K562 (cell line): ENCODE results near the gene SHISA5. TPM values are rescaled to one million over a fixed set of nuclear protein-coding genes. Genes with fewer than 3 reads are reported as not detected.
A peak's percentile ranks its signal among the peaks of the same experiment; 100 is the strongest.

Source experiments
- ARID1B ChIP-seq: fragments of 450-650 bp; IDR thresholded peaks from 2 replicates; pipeline ENCODE4 v1.6.1; 2016; ENCODE audit warnings: antibody characterized with exemption, mild to moderate bottlenecking, inconsistent platforms
- BRD4 ChIP-seq: fragments of 200-600 bp; sonication (generic); IDR thresholded peaks from 2 replicates; pipeline ENCODE4 v1.6.1; 2017; ENCODE audit warnings: inconsistent platforms
- CBX5 ChIP-seq: IDR thresholded peaks from 2 replicates; pipeline ENCODE4 v1.6.1; 2014; ENCODE audit warnings: low read depth, borderline replicate concordance
- CHCHD3 ChIP-seq: fragments of 250-450 bp; sonication (Bioruptor Pico); IDR thresholded peaks from 2 replicates; pipeline ENCODE4 v2.1.2; 2022; ENCODE audit warnings: mild to moderate bottlenecking
- ELF1 ChIP-seq: fragments of 200-800 bp; sonication (Bioruptor generic); IDR thresholded peaks from 2 replicates; pipeline ENCODE4 v1.6.1; 2016; ENCODE audit warnings: missing genetic modification characterization, missing compliant biosample characterization
- EZH2 ChIP-seq: IDR thresholded peaks from 2 replicates; pipeline ENCODE4 v1.6.1; 2012; ENCODE audit warnings: low read depth, mild to moderate bottlenecking, inconsistent platforms, low read length, borderline replicate concordance
- GTF2A2 ChIP-seq: IDR thresholded peaks from 2 replicates; pipeline ENCODE4 v1.6.1; 2016; ENCODE audit warnings: mild to moderate bottlenecking, missing genetic modification characterization, missing compliant biosample characterization
- HNRNPUL1 ChIP-seq: fragments of 200-400 bp; formaldehyde crosslinking; IDR thresholded peaks from 2 replicates; pipeline ENCODE4 v1.6.1; 2017; ENCODE audit warnings: low read length
- PHTF2 ChIP-seq: fragments of 250-450 bp; sonication (Bioruptor Pico); IDR thresholded peaks from 2 replicates; pipeline ENCODE4 v1.5.0; 2021; ENCODE audit warnings: mild to moderate bottlenecking
- POLR2AphosphoS5 ChIP-seq: IDR thresholded peaks from 2 replicates; pipeline ENCODE4 v1.6.1; 2011; ENCODE audit warnings: mild to moderate bottlenecking, low read depth, low read length, moderate library complexity; ENCODE audit not compliant: control insufficient read depth, insufficient read depth
- RNF2 ChIP-seq: sonication (generic); IDR thresholded peaks from 2 replicates; pipeline ENCODE4 v1.6.1; 2016
- SIRT6 ChIP-seq: IDR thresholded peaks from one replicate; pipeline ENCODE4 v1.6.1; 2012; ENCODE audit warnings: low read depth, mild to moderate bottlenecking, control low read depth, inconsistent platforms, low read length, moderate library complexity
- SLC30A9 ChIP-seq: fragments of 250-450 bp; sonication (Bioruptor Pico); IDR thresholded peaks from 2 replicates; pipeline ENCODE4 v1.8.0; 2022; ENCODE audit warnings: mild to moderate bottlenecking, moderate library complexity
- SMARCE1 ChIP-seq: fragments of 450-650 bp; IDR thresholded peaks from 2 replicates; pipeline ENCODE4 v1.7.1; 2016; ENCODE audit warnings: mild to moderate bottlenecking
- SPI1 ChIP-seq: IDR thresholded peaks from 2 replicates; pipeline ENCODE4 v1.6.1; 2011; ENCODE audit warnings: low read depth, low read length, control low read depth, borderline replicate concordance
- STAT5A ChIP-seq: IDR thresholded peaks from 2 replicates; pipeline ENCODE4 v1.6.1; 2012; ENCODE audit warnings: low read length, inconsistent platforms, borderline replicate concordance
- XRCC4 ChIP-seq: IDR thresholded peaks from one replicate; pipeline ENCODE4 v1.6.1; 2011; ENCODE audit not compliant: insufficient read depth, insufficient read length; ENCODE audit errors: extremely low read depth
- ZNF165 ChIP-seq: fragments of 250-450 bp; sonication (Bioruptor Pico); IDR thresholded peaks from 2 replicates; pipeline ENCODE4 v1.4.0; 2020; ENCODE audit warnings: borderline replicate concordance
- ZNF384 ChIP-seq: IDR thresholded peaks from 2 replicates; pipeline ENCODE4 v1.6.1; 2012; ENCODE audit warnings: low read depth, low read length, improper control_type of control experiment
- ZNF785 ChIP-seq: fragments of 250-450 bp; sonication (Bioruptor Pico); IDR thresholded peaks from 2 replicates; pipeline ENCODE4 v1.4.0; 2020; ENCODE audit warnings: mild to moderate bottlenecking
- polyA plus RNA-seq, 8 experiments: library from polyadenylated mRNA; depleted of rRNA in 4 of 8; stranded (reverse) in 5 of 8; unstranded in 3 of 8; fragments of >200 nt; fragmentation: Nextera tagmentation in 2 of 8; fragmentation: Illumina TruSeq in 1 of 8; extraction: Ambion mirVana in 2 of 8; extraction: Trizol in 1 of 8; gene quantifications; 2 replicates each; pipeline versions ENCODE4 v1.2.1 to v1.2.3, GENCODE V29; 2011 to 2014; ENCODE audit warnings: inconsistent platforms in 1 of 8, missing spikeins in 1 of 8
- total RNA-seq, 7 experiments: library from RNA; depleted of rRNA in 6 of 7; stranded (reverse); fragments of >200 nt in 6 of 7; fragmentation: Illumina TruSeq in 2 of 7; extraction: Trizol in 2 of 7; gene quantifications; 2 replicates each; pipeline versions ENCODE4 v1.2.1 to v1.2.3, GENCODE V29; 2011 to 2021; ENCODE audit warnings: low replicate concordance in 1 of 7
- TF ChIP-seq, protein P1 (sequence below): fragments of 250-450 bp; sonication (Bioruptor Pico); IDR thresholded peaks from 2 replicates; pipeline ENCODE4 v1.4.0; 2020; ENCODE audit warnings: mild to moderate bottlenecking, moderate library complexity
- TF ChIP-seq, protein P2 (sequence below): fragments of 450-650 bp; IDR thresholded peaks from 2 replicates; pipeline ENCODE4 v1.6.1; 2016; ENCODE audit warnings: antibody characterized with exemption
- TF ChIP-seq, protein P3 (sequence below): fragments of 450-650 bp; IDR thresholded peaks from 2 replicates; pipeline ENCODE4 v1.6.1; 2017; ENCODE audit warnings: mild to moderate bottlenecking, moderate library complexity
- TF ChIP-seq, protein P4 (sequence below): sonication (generic); formaldehyde crosslinking; IDR thresholded peaks from 2 replicates; pipeline ENCODE4 v1.8.0; 2022; ENCODE audit warnings: missing genetic modification reagents, mild to moderate bottlenecking, moderate library complexity, borderline replicate concordance

SHISA5 gene
- total and polyA plus RNA-seq, 9 of the 15 experiments (the other 6 are each of a cell fraction or from before 2014, with no cell fraction given) = 8.4 to 85.8 (median 56.1) TPM

DNA sequence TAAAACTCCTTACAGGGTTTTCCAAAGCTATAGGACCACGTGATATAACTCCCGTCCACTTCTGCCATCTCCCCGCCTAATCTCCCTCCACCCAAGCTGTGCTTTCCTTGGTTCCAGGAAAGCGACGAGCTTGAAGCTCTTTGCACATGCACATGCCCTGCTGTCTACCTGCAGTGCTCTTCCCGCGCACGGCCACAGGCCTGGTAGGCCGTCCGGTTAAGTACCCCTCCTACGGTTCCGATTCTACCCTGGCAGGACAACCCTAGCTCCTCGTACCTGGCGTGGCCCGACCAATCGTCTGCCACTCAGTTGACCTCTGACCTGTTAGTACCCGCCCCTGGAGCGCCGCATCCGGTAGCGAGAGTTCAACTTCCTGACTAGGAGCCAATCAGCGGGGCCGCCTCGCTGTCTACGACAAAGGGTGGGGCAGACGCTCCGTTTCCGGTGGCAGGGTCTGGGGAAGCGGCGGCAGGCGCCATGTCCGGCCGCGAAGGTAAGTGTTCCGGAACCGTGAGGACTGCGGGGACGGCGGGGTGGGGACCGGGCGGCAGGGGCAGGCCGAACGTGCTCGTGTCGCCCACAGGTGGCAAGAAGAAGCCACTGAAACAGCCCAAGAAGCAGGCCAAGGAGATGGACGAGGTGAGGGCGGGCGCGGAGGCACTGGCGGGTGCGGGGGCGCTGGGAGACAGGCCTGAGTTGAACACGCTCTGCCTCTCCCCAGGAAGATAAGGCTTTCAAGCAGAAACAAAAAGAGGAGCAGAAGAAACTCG is 64.0 kb downstream of the SHISA5 start, which contains the start of the genes CCDC51 and TMA7 (continued):
- TF ChIP-seq, protein P1, sequence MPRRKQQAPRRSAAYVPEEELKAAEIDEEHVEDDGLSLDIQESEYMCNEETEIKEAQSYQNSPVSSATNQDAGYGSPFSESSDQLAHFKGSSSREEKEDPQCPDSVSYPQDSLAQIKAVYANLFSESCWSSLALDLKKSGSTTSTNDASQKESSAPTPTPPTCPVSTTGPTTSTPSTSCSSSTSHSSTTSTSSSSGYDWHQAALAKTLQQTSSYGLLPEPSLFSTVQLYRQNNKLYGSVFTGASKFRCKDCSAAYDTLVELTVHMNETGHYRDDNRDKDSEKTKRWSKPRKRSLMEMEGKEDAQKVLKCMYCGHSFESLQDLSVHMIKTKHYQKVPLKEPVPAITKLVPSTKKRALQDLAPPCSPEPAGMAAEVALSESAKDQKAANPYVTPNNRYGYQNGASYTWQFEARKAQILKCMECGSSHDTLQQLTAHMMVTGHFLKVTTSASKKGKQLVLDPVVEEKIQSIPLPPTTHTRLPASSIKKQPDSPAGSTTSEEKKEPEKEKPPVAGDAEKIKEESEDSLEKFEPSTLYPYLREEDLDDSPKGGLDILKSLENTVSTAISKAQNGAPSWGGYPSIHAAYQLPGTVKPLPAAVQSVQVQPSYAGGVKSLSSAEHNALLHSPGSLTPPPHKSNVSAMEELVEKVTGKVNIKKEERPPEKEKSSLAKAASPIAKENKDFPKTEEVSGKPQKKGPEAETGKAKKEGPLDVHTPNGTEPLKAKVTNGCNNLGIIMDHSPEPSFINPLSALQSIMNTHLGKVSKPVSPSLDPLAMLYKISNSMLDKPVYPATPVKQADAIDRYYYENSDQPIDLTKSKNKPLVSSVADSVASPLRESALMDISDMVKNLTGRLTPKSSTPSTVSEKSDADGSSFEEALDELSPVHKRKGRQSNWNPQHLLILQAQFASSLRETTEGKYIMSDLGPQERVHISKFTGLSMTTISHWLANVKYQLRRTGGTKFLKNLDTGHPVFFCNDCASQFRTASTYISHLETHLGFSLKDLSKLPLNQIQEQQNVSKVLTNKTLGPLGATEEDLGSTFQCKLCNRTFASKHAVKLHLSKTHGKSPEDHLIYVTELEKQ = no peak
- TF ChIP-seq SPI1 (no peak), SLC30A9 (no peak), CHCHD3 (CRISPR knock-in tag) (no peak), STAT5A (no peak), RNF2 (no peak), POLR2AphosphoS5 (peak; percentile 67), SMARCE1 (no peak), ZNF384 (no peak), PHTF2 (no peak), ZNF785 (no peak), XRCC4 (no peak), HNRNPUL1 (no peak), ARID1B (no peak), ELF1 (tag) (peak; percentile 92), SIRT6 (no peak), CBX5 (no peak), ZNF165 (0 out of 2 replicates have a peak, but pooled peaks have one; percentile 38), BRD4 (0 out of 2 replicates have a peak, but pooled peaks have one; percentile 40), GTF2A2 (tag) (no peak), EZH2 (no peak)
- TF ChIP-seq, protein P2, sequence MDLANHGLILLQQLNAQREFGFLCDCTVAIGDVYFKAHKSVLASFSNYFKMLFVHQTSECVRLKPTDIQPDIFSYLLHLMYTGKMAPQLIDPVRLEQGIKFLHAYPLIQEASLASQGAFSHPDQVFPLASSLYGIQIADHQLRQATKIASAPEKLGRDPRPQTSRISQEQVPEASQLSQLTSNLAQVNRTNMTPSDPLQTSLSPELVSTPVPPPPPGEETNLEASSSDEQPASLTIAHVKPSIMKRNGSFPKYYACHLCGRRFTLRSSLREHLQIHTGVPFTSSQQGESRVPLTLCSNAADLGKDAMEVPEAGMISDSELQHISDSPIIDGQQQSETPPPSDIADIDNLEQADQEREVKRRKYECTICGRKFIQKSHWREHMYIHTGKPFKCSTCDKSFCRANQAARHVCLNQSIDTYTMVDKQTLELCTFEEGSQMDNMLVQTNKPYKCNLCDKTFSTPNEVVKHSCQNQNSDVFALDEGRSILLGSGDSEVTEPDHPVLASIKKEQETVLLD = no peak
- TF ChIP-seq, protein P3, sequence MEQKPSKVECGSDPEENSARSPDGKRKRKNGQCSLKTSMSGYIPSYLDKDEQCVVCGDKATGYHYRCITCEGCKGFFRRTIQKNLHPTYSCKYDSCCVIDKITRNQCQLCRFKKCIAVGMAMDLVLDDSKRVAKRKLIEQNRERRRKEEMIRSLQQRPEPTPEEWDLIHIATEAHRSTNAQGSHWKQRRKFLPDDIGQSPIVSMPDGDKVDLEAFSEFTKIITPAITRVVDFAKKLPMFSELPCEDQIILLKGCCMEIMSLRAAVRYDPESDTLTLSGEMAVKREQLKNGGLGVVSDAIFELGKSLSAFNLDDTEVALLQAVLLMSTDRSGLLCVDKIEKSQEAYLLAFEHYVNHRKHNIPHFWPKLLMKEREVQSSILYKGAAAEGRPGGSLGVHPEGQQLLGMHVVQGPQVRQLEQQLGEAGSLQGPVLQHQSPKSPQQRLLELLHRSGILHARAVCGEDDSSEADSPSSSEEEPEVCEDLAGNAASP = no peak
- TF ChIP-seq, protein P4, sequence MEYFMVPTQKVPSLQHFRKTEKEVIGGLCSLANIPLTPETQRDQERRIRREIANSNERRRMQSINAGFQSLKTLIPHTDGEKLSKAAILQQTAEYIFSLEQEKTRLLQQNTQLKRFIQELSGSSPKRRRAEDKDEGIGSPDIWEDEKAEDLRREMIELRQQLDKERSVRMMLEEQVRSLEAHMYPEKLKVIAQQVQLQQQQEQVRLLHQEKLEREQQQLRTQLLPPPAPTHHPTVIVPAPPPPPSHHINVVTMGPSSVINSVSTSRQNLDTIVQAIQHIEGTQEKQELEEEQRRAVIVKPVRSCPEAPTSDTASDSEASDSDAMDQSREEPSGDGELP (CRISPR knock-in tag) = peak; percentile 82; the same call in 1 of the 2 replicates
